Stomach smooth muscle (tissue), 2 donors: Measurements from ENCODE around the gene NHS.

Experiments used
- H3K27ac ChIP-seq: one replicate; pipeline ENCODE4 v1.7.0; 2013; ENCODE audit warnings: mild to moderate bottlenecking, low read length, inconsistent platforms
- H3K27me3 ChIP-seq, 2 donors: one replicate each; pipeline ENCODE4 v1.7.0; 2013; ENCODE audit warnings: low read length in 2 of 2; ENCODE audit not compliant: insufficient read depth in 2 of 2, control insufficient read depth in 1 of 2
- H3K36me3 ChIP-seq, 2 donors: one replicate each; pipeline ENCODE4 v1.7.0; 2013; ENCODE audit warnings: low read length in 2 of 2; ENCODE audit not compliant: control insufficient read depth in 2 of 2, insufficient read depth in 2 of 2
- H3K4me1 ChIP-seq: one replicate; pipeline ENCODE4 v1.7.0; 2013; ENCODE audit warnings: low read length; ENCODE audit not compliant: control insufficient read depth, insufficient read depth
- H3K4me3 ChIP-seq, 2 donors: one replicate each; pipeline ENCODE4 v1.7.0; 2013; ENCODE audit warnings: low read length in 2 of 2
- H3K9ac ChIP-seq, 2 donors: one replicate each; pipeline ENCODE4 v1.7.0; 2013; ENCODE audit warnings: low read length in 2 of 2, mild to moderate bottlenecking in 1 of 2
- H3K9me3 ChIP-seq, 2 donors: one replicate each; pipeline ENCODE4 v1.7.0; 2013; ENCODE audit warnings: low read length in 2 of 2; ENCODE audit not compliant: control insufficient read depth in 2 of 2
- donor health status: healthy.
- donor health status: Pancreatic carcinoma.

The NHS gene

DNA sequence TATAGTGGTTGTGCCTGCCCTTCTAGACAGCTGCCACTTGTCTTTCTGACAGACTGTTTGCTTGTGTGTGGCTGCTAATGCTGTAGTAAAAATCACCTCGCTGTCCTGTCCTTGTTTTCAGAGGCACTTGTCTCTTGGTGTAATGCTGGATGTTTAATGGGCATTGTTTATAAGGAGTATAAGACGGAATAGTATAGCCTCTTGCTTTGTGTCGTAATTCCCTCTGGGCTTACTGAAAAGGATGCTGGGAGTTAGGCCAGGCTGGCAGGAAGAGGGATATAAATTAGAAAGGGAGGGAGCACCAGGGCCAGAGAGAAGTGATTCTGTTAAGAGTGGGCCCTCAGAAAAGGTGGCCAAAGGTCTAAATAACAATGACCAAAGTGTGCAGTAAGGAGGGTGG is 29.0 kb downstream of the NHS start:
- Histone ChIP-seq H3K36me3 (no peaks in the 10 kb centered on the region), H3K27me3 (peaks cover 0 to 2% of the 10 kb centered on the region in 2 donors), H3K9me3 (peaks cover 3 to 6% of the 10 kb centered on the region in 2 donors), H3K27ac (no peak overlapping the region), H3K4me1 (peaks cover 6% of the 10 kb centered on the region), H3K9ac (no peak overlapping the region), H3K4me3 (no peak overlapping the region)

- Histone ChIP-seq H3K9me3 (peaks cover 3 to 6% of the 10 kb centered on the region in 2 donors), H3K4me3 (no peak overlapping the region), H3K4me1 (peaks cover 6% of the 10 kb centered on the region), H3K9ac (no peak overlapping the region), H3K27ac (no peak overlapping the region), H3K36me3 (no peaks in the 10 kb centered on the region), H3K27me3 (peaks cover 0 to 2% of the 10 kb centered on the region in 2 donors)
Measured at GRCh38 chrX:17405225-17405969, 30.4 kb downstream of the NHS start.

- Histone ChIP-seq H3K4me3 (no peak overlapping the region), H3K36me3 (no peaks in the 10 kb centered on the region), H3K27me3 (peaks cover 0 to 2% of the 10 kb centered on the region in 2 donors), H3K9me3 (no peaks in the 10 kb centered on the region), H3K27ac (no peak overlapping the region), H3K4me1 (peaks cover 10% of the 10 kb centered on the region), H3K9ac (no peak overlapping the region)
Measured at GRCh38 chrX:17409566-17410290, 34.7 kb downstream of the NHS start.

DNA sequence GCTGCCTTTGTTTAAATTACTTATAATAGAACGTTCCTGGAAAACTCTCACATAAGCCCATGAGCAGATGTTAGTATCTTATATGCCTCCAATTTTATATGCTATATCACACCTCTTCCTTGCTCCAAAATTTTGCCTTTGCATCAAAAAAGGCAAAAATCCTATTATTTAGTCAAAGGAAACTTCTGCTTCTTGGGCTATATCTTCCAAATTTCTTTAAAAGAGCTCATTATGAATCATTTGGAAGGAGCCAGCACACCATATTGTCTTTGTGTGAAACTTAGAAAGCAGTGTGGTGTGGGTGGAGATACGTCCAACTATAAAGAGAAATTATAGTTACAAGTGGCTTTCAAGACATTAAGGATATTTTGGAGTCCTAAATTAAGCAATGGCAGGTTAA is 35.7 kb downstream of the NHS start:
- peaks cover 17% of the 10 kb centered on the region for H3K4me1 ChIP-seq
- H3K36me3 ChIP-seq: no peaks in the 10 kb centered on the region
- H3K27me3 ChIP-seq: peaks cover 0 to 2% of the 10 kb centered on the region in 2 donors
- H3K9ac ChIP-seq: no peak overlapping the region
- no peaks in the 10 kb centered on the region for H3K9me3 ChIP-seq
- H3K27ac ChIP-seq: no peak overlapping the region
- H3K4me3 ChIP-seq: no peak overlapping the region

GRCh38 chrX:17411205-17411604 is 36.2 kb downstream of the NHS start:
- Histone ChIP-seq H3K9me3 (no peaks in the 10 kb centered on the region), H3K27ac (no peak overlapping the region), H3K4me1 (peaks cover 19% of the 10 kb centered on the region), H3K27me3 (peaks cover 0 to 2% of the 10 kb centered on the region in 2 donors), H3K9ac (no peak overlapping the region), H3K36me3 (no peaks in the 10 kb centered on the region), H3K4me3 (no peak overlapping the region)

GRCh38 chrX:17412692-17413091 is 37.7 kb downstream of the NHS start:
- Histone ChIP-seq H3K27me3 (no peaks in the 10 kb centered on the region), H3K9me3 (no peaks in the 10 kb centered on the region), H3K9ac (no peak overlapping the region), H3K4me1 (peaks cover 20% of the 10 kb centered on the region), H3K27ac (no peak overlapping the region), H3K36me3 (no peaks in the 10 kb centered on the region), H3K4me3 (no peak overlapping the region)

DNA sequence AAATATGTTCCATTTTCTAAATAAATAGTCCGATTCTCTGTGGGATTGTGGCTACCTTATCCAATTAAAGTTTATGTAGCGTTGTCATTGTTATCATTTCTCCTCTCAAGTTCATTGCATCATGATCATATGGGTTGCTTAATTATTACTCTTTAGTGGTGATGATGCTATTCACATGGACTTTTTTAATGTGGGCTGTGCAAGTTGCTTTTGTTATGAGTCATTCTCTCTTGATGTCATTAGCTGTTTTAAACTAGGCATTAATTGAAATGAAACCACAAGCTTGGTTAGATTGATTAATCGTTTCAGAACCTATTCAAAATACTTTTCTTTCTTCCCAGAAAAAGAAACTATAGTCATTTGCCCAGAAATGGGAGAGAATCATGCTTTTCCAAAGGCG is 38.2 kb downstream of the NHS start:
- no peaks in the 10 kb centered on the region for H3K9me3 ChIP-seq
- no peak overlapping the region for H3K27ac ChIP-seq
- no peak overlapping the region for H3K4me3 ChIP-seq
- no peak overlapping the region for H3K9ac ChIP-seq
- no peaks in the 10 kb centered on the region for H3K27me3 ChIP-seq
- H3K36me3 ChIP-seq: no peaks in the 10 kb centered on the region
- H3K4me1 ChIP-seq: peaks cover 20% of the 10 kb centered on the region

GRCh38 chrX:17414027-17414658 is 39.1 kb downstream of the NHS start:
- Histone ChIP-seq H3K36me3 (no peaks in the 10 kb centered on the region), H3K27me3 (no peaks in the 10 kb centered on the region), H3K27ac (no peak overlapping the region), H3K9ac (no peak overlapping the region), H3K9me3 (no peaks in the 10 kb centered on the region), H3K4me1 (peaks cover 20% of the 10 kb centered on the region), H3K4me3 (no peak overlapping the region)

DNA sequence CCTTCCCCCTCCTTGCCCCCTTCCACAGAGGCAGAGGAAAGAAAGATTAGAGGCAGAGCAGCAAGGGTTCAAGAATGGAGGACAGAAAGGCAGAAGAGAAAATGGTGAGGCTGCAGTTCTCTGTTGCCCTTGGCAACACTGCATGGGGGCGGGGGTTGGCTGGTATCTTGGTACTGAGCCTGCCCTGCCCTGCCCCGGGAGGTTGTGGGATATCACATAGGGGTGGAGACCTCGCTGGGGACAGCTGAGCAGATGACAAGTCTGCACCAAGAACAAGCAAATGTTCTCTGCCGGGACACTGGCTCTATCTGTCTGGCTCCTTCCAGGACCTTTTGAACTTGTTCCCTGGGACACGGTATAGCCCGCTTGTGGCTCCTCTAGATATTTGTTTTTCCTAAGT is 39.8 kb downstream of the NHS start:
- Histone ChIP-seq H3K36me3 (no peaks in the 10 kb centered on the region), H3K9ac (no peak overlapping the region), H3K4me3 (no peak overlapping the region), H3K27ac (no peak overlapping the region), H3K9me3 (no peaks in the 10 kb centered on the region), H3K4me1 (peaks cover 20% of the 10 kb centered on the region), H3K27me3 (no peaks in the 10 kb centered on the region)

- peaks cover 20% of the 10 kb centered on the region for H3K4me1 ChIP-seq
- H3K4me3 ChIP-seq: no peak overlapping the region
- H3K9ac ChIP-seq: no peak overlapping the region
- H3K27me3 ChIP-seq: no peaks in the 10 kb centered on the region
- no peaks in the 10 kb centered on the region for H3K9me3 ChIP-seq
- no peak overlapping the region for H3K27ac ChIP-seq
- no peaks in the 10 kb centered on the region for H3K36me3 ChIP-seq
Measured at GRCh38 chrX:17415242-17415810, 40.3 kb downstream of the NHS start.
